ENCODE results near the gene BANP.

GRCh38 chr16:87918866-87919680 lies 32.2 kb upstream of the BANP start:
- TF ChIP-seq POLR2A (IDR thresholded peaks at IDR 0.05; ENCODE audit: low read length) (no peak), GATA1 (IDR thresholded peaks at IDR 0.05; ENCODE audit: low read depth, low read length) (no peak)

Measured in erythroblast (primary cell).